SK-MEL-5 (cell line): Measurements from ENCODE around the gene UGT1A4. TPM values are rescaled to one million over a fixed set of nuclear protein-coding genes. Genes with fewer than 3 reads are reported as not detected.
"Not testable (repeated sequence)": the region's sequence is repeated elsewhere in the genome, so short reads cannot be mapped to it uniquely, and the experiment has no call there.

Source experiments
- DNase-seq: peaks from one replicate; pipeline ENCODE4 v3.0.0-alpha.2; 2016; ENCODE audit warnings: low read depth, low spot score
- in situ Hi-C: cut with HindIII; loops from 2 replicates; pipeline ENCODE4 v1.10.0; 2016; ENCODE audit warnings: low sequenced_read_pairs, high pct_unique_total_duplicates, low pct_unique_long_range_greater_than_20kb
- total RNA-seq: library from RNA; depleted of rRNA; stranded (reverse); fragments of >200 nt; shearing (Covaris generic); gene quantifications from 2 replicates; pipeline ENCODE4 v1.2.3, GENCODE V29; 2014

The UGT1A4 gene
- total RNA-seq, 1 experiment from 2014 or later: not detected

DNA sequence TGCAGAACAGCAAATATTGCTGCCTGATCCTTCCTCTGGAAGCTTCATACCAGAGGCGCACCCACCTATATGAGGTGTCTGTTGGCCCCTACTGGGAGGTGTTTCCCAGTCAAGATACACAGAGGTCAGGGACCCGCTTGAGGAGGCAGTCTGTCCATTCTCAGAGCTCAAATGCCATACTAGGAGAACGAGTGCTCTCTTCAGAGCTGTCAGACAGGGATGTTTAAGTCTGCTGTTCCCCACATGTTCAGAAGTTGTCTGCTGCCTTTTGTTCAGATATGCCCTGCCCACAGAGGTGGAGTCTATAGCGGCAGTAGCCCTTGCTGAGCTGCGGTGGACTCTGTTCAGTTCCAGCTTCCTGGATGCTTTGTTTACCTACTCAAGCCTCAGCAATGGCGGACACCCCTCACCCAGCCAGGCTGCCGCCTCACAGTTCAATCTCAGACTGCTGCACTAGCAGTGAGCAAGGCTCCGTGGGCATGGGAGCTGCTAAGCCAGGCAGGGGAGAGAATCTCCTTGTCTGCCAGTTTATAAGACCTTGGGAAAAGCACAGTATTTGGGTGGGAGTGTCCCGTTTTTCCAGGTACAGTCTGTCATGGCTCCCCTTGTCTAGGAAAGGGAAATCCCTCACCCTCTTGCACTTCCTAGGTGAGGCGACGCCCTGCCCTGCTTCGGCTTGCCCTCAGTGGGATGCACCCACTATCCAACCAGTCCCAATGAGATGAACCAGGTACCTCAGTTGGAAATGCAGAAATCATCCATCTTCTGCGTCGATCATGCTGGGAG lies 18.5 kb downstream of the UGT1A4 start:
- in situ Hi-C loops, DNase-seq: not testable (repeated sequence)

DNA sequence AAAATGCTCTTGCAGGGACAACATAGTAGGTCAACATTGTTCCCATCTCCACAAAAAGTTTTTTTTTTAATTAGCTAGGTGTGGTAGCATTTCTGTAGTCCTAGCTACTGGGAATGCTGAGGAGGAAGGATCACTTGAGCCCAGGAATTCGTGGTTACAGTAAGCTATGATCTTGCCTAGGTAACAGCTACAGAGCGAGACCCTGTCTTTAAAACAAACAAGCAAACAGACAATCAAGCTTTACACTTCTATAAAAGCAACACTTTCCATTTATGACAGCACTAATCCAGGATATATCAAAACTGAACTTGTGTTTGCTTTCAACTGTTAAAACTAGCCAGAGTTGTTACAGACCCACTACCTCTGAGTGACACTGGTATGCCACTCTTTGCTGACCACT lies 22.3 kb downstream of the UGT1A4 start:
- in situ Hi-C loops: no loop called here
- no peak for DNase-seq

DNA sequence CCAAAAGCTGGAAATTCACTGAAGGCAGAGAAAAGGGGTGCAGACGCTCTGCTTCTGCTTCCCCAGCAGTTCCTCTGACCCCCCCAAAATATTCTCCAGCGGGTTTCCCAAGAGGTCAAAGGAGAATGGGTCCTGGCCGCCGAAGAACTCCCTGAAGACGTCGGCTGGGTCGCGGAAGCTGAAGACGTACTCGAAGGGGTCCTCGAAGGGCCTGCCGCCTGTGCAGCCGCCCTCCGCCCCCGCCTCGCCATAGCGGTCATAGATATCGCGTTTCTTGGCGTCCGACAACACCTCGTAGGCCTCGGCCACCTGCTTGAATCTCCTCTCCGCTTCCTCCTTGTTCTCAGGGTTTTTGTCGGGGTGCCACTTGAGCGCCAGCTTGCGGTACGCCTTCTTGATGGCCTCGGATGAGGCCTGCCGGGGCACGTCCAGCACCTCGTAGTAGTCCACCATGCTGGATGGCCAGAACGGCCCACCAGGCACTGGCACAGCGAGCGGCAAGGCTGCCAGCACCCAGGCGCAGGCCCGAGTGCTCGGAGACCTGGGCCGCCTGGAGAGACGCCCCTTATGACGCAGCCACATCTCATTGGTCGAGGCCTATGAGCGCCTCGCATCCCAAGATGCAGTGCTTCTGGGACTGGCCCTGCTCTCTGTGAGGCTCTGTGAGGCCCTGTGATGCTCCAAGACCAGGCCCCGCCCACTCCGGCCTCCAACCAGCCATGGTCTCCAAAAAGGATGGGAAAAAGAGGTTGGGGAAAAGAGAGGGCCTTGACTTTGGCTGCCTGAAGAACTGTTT lies 25.1 kb downstream of the UGT1A4 start:
- in situ Hi-C loops: no loop called here
- no peak for DNase-seq

GRCh38 chr2:233745073-233745755 lies 26.7 kb downstream of the UGT1A4 start:
- in situ Hi-C loops: no loop called here
- no peak for DNase-seq

DNA sequence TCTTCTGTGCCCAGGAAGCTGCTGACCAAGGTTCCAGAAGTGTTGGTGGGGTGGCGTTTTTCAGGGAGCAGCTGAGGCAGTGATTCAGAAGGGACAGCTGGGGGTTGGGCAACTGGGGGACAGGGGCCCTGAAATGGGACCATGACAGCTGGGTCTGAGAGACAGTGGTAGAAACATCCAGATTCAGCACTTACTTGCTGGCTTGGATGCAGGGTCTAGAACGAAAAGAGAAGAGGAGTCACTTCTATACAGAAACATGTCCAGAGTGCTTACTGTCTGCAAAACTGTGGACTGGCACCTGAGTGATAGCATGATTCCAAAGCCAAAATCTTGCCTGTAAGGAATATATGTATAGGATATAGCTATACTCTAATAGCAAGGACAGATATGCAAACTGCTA lies 27.3 kb downstream of the UGT1A4 start:
- in situ Hi-C loops, DNase-seq: not testable (repeated sequence)

DNA sequence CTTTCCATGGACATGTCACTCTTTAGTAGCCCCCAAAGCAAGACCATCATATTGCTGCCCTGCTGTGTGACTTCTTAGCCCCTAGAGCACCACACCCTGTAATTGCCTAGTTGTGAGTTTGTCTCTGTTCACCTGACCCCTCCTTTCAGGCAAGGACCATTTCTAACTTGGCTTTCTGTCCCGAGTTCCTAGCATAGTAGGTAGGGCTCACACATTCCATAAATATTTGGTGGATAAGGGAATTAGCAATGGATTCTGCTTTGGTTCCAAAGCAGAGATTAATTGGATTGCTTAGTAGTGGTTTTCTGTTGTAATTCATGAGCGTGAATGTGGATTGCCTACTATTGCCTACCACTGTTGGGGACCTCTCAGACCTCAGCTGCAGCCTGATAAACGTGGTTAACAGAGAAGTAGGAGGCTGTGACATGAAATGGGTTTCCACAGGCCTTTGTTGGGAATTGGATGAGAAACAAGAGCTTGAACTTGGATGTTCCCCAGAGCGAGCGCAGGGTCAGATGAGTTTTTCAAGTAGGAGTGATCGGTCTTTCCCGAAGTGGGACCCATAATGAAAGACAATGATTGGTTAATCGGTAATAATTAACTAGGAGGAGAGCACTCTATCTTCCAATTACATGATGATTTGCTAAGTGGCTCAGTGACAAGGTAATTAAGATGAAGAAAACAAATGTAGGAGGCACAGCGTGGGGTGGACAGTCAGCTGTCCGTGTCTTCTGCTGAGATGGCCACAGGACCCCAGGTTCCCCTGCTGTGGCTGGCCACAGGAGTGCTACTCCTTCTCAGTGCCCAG lies 28.1 kb downstream of the UGT1A4 start:
- in situ Hi-C loops: no loop called here
- no peak for DNase-seq

DNA sequence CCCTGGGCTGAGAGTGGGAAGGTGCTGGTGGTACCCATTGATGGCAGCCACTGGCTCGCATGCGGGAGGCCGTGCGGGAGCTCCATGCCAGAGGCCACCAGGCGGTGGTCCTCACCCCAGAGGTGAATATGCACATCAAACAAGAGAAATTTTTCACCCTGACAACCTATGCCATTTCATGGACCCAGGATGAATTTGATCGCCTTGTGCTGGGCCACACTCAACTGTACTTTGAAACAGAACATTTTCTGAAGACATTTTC lies 28.7 kb downstream of the UGT1A4 start:
- in situ Hi-C loops: no loop called here

GRCh38 chr2:233750689-233751088 lies 32.2 kb downstream of the UGT1A4 start:
- in situ Hi-C loops, DNase-seq: not testable (repeated sequence)

More for the DNA sequence above, 28.7 kb downstream of the UGT1A4 start:
- no peak for DNase-seq

DNA sequence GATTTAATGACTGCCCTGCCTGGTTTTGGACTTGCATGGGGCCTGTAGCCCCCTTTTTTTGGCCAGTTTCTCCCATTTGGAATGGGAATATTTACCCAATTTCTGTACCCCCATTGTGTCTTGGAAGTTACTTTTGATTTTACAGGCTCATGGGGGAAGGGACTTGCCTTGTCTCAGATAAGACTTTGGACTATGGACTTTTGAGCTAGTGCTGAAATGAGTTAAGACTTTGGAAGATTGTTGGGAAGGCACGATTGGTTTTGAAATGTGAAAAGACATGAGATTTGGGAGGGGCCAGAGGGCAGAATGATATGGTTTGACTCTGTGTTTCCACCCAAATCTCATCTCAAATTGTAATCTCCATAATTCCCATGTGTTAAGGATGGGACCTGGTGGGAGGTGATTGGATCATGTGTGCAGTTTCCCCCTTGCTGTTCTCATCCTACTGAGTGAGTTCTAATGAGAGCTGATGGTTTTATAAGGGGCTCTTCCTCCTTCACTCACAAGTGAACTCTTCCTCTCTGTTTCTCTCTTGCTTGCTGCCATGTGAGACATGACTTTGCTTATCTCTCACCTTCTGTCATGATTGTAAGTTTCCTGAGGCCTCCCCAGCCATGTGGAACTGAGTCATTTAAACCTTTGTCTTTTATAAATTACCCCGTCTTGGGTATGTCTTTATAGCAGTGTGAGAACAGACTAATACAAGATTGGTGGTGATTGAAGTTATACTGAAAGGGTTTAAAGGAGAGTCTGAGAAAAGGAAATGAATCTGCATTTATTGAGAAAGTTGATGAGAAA lies 32.9 kb downstream of the UGT1A4 start:
- in situ Hi-C loops, DNase-seq: not testable (repeated sequence)

GRCh38 chr2:233754872-233755611 lies 36.5 kb downstream of the UGT1A4 start:
- in situ Hi-C loops: no loop called here
- DNase-seq: no peak

GRCh38 chr2:233756429-233757081 lies 38.0 kb downstream of the UGT1A4 start:
- in situ Hi-C loops: no loop called here
- no peak for DNase-seq

DNA sequence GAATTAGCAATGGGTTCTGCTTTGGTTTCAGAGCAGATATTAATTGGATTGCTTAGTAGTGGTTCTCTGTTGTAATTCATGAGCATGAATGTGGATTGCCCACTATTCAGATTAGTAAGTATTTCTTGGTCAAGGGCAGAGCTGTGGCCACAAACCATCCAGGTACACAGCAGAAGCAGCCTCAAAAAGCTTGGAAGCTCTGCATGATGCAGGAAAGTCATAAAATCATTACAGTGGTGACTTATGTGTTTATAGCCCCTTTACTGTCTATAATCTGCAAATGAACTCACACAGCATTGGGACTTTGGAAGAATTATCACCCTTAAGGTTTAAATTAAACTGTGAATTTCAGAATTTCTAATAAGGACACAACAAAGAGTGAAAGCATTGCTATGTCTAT lies 39.6 kb downstream of the UGT1A4 start:
- in situ Hi-C loops: no loop called here
- DNase-seq: no peak

- no peak for DNase-seq
- in situ Hi-C loops: no loop called here
These were observed 40.3 kb downstream of the UGT1A4 start for GRCh38 chr2:233758849-233759248.

DNA sequence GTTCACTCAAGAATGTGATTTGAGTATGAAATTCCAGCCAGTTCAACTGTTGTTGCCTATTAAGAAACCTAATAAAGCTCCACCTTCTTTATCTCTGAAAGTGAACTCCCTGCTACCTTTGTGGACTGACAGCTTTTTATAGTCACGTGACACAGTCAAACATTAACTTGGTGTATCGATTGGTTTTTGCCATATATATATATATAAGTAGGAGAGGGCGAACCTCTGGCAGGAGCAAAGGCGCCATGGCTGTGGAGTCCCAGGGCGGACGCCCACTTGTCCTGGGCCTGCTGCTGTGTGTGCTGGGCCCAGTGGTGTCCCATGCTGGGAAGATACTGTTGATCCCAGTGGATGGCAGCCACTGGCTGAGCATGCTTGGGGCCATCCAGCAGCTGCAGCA lies 41.5 kb downstream of the UGT1A4 start, which contains the start of gene UGT1A1:
Gene UGT1A1, plus strand, starts transcription at position 228 of the 400 bp plus-strand sequence. Its CDS starts 18 bp downstream, at position 246.
- in situ Hi-C loops: no loop called here
- DNase-seq: no peak

GRCh38 chr2:233761040-233761769 lies 42.7 kb downstream of the UGT1A4 start:
- no peak for DNase-seq
- in situ Hi-C loops: no loop called here
